ENCODE measurements around the gene HIP1R. TPM values are rescaled to one million over a fixed set of nuclear protein-coding genes. Genes with fewer than 3 reads are reported as not detected.

HIP1R gene
- polyA plus RNA-seq, 2 of the 4 experiments (the other 2 are of a cell fraction) = 9.0 to 10.6 TPM

DNA sequence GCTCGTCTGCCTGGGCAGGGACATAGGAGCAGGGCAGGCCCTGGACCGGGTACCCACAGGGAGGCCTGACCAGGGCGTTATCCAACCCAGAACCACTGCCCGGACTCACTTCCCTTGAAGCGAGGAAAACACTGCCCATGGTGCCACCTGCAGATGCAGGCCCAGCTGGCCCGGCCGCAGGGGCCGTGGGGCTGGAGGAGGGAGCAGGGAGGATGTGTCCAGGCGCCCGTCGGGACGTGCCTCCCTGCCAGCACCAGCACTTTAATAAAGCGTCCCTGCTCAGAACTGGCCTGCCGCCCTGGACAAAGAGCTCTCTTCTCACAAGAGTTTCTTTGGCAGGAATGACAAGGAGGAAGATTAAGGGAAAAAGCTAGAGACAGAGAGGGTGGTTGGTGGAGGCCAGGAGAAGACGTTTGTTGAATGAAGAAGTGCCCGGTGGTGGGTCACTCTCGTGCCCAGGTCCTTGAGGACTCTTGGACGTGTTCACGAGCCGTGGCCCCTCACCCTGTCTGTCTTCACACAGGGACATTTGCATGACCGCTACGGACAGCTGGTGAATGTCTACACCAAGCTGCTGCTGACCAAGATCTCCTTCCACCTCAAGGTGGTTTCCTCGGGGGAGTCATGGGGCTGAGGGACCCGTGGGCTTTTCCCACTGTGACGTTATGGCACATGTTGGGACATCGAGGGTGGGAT is 14.2 kb downstream of the HIP1R start:
- H3K27ac ChIP-seq = no peak overlapping the region
- H3K9me3 ChIP-seq = no peaks in the 10 kb centered on the region
- TF ChIP-seq MAFK (IDR thresholded peaks at IDR 0.05; ENCODE audit: partially characterized antibody) (no peak), EHMT2 (IDR thresholded peaks at IDR 0.05; ENCODE audit: low read depth) (no peak), RCOR1 (IDR thresholded peaks at IDR 0.05; ENCODE audit: low read depth, low read length) (no peak), PHF8 (IDR thresholded peaks at IDR 0.05; ENCODE audit: borderline replicate concordance, low read depth) (no peak), RFX5 (IDR thresholded peaks at IDR 0.05) (no peak), NFE2L2 (conservative IDR thresholded peaks at IDR 0.05; ENCODE audit: low read length) (no peak), SMC3 (IDR thresholded peaks at IDR 0.05) (no peak), EP300 (IDR thresholded peaks at IDR 0.05) (no peak), RARB (CRISPR knock-in tag; IDR thresholded peaks at IDR 0.05) (no peak), NR3C1 (IDR thresholded peaks at IDR 0.05) (no peak), HOXB5 (CRISPR knock-in tag; IDR thresholded peaks at IDR 0.05) (no peak), CBX8 (IDR thresholded peaks at IDR 0.05) (no peak)
- TF ChIP-seq, protein P1, sequence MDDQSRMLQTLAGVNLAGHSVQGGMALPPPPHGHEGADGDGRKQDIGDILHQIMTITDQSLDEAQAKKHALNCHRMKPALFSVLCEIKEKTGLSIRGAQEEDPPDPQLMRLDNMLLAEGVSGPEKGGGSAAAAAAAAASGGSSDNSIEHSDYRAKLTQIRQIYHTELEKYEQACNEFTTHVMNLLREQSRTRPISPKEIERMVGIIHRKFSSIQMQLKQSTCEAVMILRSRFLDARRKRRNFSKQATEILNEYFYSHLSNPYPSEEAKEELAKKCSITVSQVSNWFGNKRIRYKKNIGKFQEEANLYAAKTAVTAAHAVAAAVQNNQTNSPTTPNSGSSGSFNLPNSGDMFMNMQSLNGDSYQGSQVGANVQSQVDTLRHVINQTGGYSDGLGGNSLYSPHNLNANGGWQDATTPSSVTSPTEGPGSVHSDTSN (IDR thresholded peaks at IDR 0.05) = no peak
- H3K4me3 ChIP-seq = no peak overlapping the region
- no peak for DNase-seq (ENCODE audit: low read depth in 1 of 2, low spot score in 1 of 2)
- 89% methylated on average over 22 of the region's 26 CpGs for whole genome bisulfite sequencing (ENCODE audit: missing lambda C conversion rate)
- ATAC-seq = no peak
- no peak overlapping the region for H3K4me2 ChIP-seq
- ChIA-PET POLR2A (no interaction called here), CTCF (interaction anchor here (9.2 kb wide), 1 partner anchor 9 kb away, joined by 95 read pairs; no protein-coding TSS in a partner anchor)
- no peaks in the 10 kb centered on the region for H3K4me1 ChIP-seq
- FAIRE-seq = no peak

DNA sequence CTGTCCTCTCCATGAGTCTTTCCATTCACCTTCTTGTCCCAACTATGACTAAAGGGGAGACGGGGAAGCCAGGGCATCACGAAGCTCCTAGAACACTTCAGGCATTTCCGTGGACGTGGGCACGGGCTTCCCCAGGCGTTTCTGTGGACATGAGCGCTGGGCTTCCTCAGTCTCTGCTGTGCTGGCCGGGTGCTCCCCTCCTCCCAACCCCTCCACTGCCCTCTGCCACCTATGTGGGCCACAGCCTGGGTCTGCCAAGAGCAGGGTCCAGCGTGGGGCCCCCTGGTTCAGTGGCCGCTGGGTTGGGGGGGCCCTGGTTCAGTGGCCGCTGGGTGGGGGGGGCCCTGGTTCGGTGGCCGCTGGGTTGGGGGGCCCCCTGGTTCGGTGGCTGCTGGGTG is 14.8 kb downstream of the HIP1R start:
- no peak for DNase-seq (ENCODE audit: low read depth in 1 of 2, low spot score in 1 of 2)

DNA sequence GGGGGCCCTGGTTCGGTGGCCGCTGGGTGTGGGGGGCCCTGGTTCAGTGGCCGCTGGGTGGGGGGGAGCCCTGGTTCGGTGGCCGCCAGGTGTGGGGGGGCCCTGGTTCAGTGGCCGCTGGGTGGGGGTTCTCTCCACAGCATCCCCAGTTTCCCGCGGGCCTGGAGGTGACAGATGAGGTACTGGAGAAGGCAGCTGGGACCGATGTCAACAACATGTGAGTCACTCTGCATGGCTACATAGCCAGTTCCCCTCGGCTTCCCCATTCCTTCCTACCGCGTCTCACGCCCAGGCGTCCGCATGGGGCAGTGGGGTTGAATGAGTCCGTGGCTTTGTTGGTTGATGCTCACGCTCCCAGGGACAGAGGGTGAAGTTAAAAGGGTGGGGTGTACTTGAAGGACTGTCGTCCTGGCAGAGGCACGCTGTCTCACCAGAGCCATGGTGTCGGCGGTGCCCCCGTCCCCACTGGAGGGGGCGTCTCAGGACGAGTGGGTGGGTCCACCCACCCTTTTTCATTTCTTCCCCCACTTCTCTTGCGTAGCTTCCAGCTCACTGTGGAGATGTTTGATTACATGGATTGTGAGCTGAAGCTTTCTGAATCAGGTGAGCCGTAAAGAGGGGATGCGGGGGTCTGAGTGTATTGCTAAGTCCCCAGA is 15.6 kb downstream of the HIP1R start:
- ATAC-seq = no peak
- no peaks in the 10 kb centered on the region for H3K4me1 ChIP-seq
- no peak overlapping the region for H3K4me3 ChIP-seq
- TF ChIP-seq GATA3 (IDR thresholded peaks at IDR 0.05; ENCODE audit: borderline replicate concordance) = no peak
- TF ChIP-seq HOXB13 (CRISPR knock-in tag; IDR thresholded peaks at IDR 0.05; ENCODE audit: low read depth) = no peak
- TF ChIP-seq, protein P2, sequence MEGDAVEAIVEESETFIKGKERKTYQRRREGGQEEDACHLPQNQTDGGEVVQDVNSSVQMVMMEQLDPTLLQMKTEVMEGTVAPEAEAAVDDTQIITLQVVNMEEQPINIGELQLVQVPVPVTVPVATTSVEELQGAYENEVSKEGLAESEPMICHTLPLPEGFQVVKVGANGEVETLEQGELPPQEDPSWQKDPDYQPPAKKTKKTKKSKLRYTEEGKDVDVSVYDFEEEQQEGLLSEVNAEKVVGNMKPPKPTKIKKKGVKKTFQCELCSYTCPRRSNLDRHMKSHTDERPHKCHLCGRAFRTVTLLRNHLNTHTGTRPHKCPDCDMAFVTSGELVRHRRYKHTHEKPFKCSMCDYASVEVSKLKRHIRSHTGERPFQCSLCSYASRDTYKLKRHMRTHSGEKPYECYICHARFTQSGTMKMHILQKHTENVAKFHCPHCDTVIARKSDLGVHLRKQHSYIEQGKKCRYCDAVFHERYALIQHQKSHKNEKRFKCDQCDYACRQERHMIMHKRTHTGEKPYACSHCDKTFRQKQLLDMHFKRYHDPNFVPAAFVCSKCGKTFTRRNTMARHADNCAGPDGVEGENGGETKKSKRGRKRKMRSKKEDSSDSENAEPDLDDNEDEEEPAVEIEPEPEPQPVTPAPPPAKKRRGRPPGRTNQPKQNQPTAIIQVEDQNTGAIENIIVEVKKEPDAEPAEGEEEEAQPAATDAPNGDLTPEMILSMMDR (IDR thresholded peaks at IDR 0.05) = no peak
- TF ChIP-seq ZNF302 (CRISPR knock-in tag; IDR thresholded peaks at IDR 0.05) = no peak
- TF ChIP-seq, protein P3, sequence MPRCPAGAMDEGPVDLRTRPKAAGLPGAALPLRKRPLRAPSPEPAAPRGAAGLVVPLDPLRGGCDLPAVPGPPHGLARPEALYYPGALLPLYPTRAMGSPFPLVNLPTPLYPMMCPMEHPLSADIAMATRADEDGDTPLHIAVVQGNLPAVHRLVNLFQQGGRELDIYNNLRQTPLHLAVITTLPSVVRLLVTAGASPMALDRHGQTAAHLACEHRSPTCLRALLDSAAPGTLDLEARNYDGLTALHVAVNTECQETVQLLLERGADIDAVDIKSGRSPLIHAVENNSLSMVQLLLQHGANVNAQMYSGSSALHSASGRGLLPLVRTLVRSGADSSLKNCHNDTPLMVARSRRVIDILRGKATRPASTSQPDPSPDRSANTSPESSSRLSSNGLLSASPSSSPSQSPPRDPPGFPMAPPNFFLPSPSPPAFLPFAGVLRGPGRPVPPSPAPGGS (IDR thresholded peaks at IDR 0.05) = no peak
- TF ChIP-seq NR3C1 (IDR thresholded peaks at IDR 0.05) = no peak
- TF ChIP-seq CEBPB (IDR thresholded peaks at IDR 0.05) = no peak
- TF ChIP-seq EHMT2 (IDR thresholded peaks at IDR 0.05; ENCODE audit: low read depth) = no peak
- H3K4me2 ChIP-seq = no peak overlapping the region
- ChIA-PET POLR2A (no interaction called here), CTCF (no interaction called here)
- H3K27ac ChIP-seq = no peak overlapping the region
- no peaks in the 10 kb centered on the region for H3K9me3 ChIP-seq
- DNase-seq (ENCODE audit: low read depth in 1 of 2, low spot score in 1 of 2) = no peak
- no peak for FAIRE-seq
- WGBS (ENCODE audit: missing lambda C conversion rate) = 89% methylated on average over 21 of the region's 27 CpGs

More for the DNA sequence above, 14.8 kb downstream of the HIP1R start:
- ATAC-seq (no peak), FAIRE-seq (no peak)
- CTCF ChIA-PET = interaction anchor here (9.2 kb wide), 1 partner anchor 9 kb away, joined by 95 read pairs; no protein-coding TSS in a partner anchor
- H3K4me2 ChIP-seq = no peak overlapping the region
- no peaks in the 10 kb centered on the region for H3K4me1 ChIP-seq
- H3K27ac ChIP-seq = no peak overlapping the region
- H3K9me3 ChIP-seq = no peaks in the 10 kb centered on the region
- POLR2A ChIA-PET = no interaction called here
- no peak overlapping the region for H3K4me3 ChIP-seq
- TF ChIP-seq KDM5A (IDR thresholded peaks at IDR 0.05) (no peak), MYC (IDR thresholded peaks at IDR 0.05; ENCODE audit: borderline replicate concordance, low read length) (no peak), MAZ (IDR thresholded peaks at IDR 0.05; ENCODE audit: borderline replicate concordance, low read depth, low read length) (no peak)
- TF ChIP-seq, protein P4, sequence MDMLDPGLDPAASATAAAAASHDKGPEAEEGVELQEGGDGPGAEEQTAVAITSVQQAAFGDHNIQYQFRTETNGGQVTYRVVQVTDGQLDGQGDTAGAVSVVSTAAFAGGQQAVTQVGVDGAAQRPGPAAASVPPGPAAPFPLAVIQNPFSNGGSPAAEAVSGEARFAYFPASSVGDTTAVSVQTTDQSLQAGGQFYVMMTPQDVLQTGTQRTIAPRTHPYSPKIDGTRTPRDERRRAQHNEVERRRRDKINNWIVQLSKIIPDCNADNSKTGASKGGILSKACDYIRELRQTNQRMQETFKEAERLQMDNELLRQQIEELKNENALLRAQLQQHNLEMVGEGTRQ (IDR thresholded peaks at IDR 0.05) = no peak
- TF ChIP-seq, protein P5, sequence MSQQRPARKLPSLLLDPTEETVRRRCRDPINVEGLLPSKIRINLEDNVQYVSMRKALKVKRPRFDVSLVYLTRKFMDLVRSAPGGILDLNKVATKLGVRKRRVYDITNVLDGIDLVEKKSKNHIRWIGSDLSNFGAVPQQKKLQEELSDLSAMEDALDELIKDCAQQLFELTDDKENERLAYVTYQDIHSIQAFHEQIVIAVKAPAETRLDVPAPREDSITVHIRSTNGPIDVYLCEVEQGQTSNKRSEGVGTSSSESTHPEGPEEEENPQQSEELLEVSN (IDR thresholded peaks at IDR 0.05; ENCODE audit: borderline replicate concordance, low read depth) = no peak
- WGBS (ENCODE audit: missing lambda C conversion rate) = 92% methylated on average over 9 of the region's 14 CpGs

Data from A549 (cell line).